GM04503 (cell line): Measurements from ENCODE around the gene RPGRIP1.
"Not testable (repeated sequence)": the region's sequence is repeated elsewhere in the genome, so short reads cannot be mapped to it uniquely, and the experiment has no call there.

Experiments
- DNase-seq: peaks from one replicate; pipeline ENCODE4 v3.0.0-alpha.2; 2012; ENCODE audit warnings: low read depth

RPGRIP1 gene

DNA sequence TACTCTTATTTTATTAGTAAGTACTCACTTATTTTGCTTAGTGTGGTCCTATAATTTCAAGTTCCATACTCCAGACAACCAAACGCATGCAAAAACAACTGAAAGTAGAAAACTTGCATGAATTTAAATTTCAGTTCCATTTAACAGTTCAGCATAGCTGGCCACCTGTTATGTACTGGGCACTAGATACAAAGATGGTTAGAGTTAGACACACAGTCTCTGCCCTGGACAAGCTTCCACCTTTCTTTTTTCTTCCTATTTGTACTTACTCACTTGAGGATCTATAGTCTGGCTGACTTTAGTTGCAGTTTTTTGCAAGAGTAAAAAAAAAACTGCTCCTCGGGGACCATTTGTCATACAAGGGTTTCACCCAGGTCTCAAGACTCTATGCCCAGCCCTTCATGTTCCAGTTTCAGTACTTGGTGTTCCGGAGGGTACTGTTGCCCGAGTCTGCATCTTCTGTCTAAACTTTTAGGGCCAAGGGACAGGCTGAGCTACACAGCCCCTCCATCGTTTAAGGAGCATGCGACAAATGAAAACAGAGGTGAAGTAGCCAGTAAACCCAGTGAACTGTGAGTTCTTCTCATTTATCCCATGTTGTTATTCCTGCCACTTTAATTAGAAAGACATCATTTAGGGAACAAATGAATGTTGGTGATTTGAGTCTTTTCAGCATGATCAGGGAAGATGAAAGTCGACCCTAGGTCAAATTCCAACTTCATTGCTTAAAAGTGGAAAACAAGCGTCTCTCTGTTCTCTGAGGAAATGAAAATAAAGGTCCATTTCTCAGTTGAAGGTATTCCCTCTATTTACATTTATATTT is 22.3 kb downstream of the RPGRIP1 start:
- no peak for DNase-seq

DNA sequence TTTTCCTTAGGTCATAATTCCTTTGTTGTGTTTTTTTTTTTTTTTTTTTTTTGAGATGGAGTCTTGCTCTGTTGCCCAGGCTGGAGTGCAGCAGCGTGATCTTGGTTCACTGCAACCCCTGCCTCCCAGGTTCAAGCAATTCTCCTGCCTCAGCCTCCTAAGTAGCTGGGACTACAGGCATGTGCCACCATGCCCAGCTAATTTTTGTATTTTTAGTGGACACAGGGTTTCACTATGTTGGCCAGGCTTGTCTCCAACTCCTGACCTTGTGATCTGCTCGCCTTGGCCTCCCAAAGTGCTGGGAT is 22.9 kb downstream of the RPGRIP1 start:
- DNase-seq = not testable (repeated sequence)

DNA sequence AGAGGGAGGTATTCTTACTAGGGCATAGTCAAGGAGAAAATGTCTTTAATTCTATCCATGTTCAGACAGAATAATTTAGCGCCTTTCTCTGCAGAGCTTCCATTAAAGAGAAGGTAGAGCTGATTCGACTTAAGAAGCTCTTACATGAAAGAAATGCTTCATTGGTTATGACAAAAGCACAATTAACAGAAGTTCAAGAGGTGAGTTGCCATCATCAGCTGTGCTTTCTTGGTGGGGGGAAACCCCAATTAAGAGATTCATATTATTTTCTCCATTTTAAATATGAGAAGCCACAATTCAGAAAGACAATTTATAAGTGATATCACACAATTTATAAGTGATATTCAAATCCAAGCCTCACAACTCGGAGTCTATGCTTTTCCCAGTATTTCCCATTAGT is 27.8 kb downstream of the RPGRIP1 start:
- no peak for DNase-seq

- DNase-seq = no peak
Measured at GRCh38 chr14:21308132-21308478, 28.2 kb downstream of the RPGRIP1 start.

DNA sequence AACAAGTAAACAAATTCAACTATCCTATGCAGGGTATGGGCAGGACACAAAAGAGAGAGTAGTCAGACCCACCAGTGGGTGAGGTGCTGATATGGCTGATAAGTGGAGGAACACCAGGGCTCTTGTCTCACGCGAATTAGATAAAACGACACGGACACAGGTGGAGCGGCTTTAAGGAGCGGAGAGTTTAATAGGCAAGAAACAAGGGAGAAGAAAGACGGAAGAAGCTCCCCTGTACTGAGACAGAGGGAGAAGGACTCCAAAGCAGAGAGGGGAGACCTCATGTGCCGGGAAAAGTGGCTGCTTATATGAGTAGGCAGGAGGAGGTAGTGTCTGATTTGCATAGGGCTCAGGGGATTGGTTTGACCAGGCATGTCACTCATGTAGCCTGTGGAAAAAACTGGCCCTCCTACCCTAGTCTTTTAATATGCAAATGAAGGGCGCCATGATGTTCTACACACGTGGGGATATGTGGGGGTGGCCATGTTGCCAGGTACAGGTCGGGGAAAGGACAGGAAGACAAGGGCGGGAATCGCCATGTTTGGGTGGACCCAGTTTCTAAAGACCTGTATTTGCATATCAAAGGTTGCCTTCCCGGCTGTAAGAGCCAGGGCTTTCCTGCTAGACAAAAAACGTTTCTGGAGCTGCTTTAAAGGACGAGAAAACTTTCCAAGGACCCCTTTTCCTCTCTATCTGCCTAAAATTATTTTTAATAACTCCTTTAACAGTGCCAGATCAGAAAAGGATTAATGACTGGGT is 28.8 kb downstream of the RPGRIP1 start:
- DNase-seq = no peak

GRCh38 chr14:21309238-21309636 is 29.4 kb downstream of the RPGRIP1 start:
- no peak for DNase-seq

DNA sequence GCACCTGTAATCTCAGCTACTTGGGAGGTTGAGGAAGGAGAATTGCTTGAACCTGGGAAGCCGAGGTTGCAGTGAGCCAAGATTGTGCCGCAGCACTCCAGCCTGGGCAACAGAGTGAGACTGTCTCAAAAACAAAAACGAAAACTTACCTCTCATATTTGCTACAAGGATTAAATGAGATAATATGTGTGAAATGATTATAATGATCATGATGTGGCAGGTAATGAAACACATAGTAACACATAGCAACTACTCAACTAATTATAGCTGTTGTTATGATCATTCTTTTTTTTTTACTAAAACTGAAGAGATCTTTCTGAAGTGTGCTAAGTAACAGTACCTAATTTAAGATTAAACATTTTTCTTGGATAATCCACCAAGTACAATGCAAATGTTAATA is 30.1 kb downstream of the RPGRIP1 start:
- DNase-seq = no peak

DNA sequence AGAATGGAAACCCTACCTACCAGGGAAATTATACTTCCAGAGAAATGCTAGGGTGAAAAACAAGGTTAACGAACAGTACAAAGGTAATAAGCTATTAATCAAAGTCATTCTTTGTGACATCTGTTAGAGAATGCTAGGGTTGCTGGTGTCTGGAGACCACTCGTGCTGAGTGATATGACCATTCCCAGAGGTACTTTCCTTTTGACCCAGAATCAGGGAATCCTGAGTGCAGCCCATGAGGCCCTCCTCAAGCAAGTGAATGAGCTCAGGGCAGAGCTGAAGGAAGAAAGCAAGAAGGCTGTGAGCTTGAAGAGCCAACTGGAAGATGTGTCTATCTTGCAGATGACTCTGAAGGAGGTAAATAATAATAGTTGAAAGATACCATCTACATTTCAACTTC is 31.7 kb downstream of the RPGRIP1 start:
- DNase-seq = no peak

GRCh38 chr14:21313512-21313911 is 33.6 kb downstream of the RPGRIP1 start:
- no peak for DNase-seq

DNA sequence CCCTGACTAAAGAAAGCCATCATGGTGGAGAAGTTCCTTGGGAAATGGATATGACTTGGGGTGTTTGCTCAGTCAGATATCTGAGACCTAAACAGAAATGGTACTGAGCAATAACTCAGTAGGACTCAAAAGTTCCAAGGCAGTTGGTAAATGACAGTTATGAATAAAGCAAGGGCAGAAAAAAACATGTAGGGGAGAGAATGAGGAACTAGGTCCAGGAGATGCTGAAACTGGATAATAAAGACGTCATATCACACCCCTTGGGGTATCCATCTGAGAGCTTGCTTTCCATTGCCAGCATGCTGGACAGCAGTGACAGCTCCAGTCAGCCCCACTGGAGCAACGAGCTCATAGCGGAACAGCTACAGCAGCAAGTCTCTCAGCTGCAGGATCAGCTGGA is 37.5 kb downstream of the RPGRIP1 start:
- no peak for DNase-seq

DNA sequence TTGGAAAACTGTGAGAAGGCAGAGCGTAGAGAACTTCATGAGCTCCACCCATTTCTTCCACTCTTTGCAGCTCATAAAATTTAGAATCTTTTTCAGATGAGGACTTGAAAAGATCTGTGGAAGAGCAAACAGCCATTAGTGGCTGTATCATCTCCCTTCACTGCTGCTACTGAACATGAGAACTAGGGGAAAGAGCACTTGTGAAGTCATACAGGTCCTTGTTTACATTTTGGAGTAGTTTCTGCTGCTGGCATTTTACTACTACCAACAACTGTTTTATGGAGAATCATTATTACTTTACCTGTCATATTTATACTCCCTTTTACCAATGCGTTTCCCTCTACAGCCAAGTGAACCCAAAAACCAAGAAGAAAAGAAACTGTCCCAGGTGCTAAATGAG is 41.0 kb downstream of the RPGRIP1 start:
- DNase-seq = no peak

DNA sequence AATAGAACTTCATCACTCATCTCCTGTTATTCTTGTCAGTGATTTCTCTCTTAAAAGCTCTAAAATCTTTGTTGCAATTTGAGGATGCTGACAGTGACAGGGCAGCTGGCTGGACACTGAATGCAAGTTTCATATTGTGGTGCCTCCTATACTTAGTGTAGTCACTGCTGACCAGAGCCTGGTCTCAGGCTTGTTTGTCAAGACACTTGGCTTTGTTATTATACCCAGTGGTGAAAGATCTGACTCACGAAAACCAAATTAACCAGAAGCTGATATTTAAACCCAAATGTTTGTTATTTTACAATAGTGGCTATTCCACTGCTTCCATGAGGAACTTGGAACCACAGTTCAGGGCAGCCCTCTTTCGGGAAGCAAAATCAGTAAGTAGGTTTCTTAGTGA is 42.8 kb downstream of the RPGRIP1 start:
- DNase-seq = no peak

GRCh38 chr14:21326972-21327371 is 47.1 kb downstream of the RPGRIP1 start:
- DNase-seq = no peak
